Fibroblast of lung (primary cell): ENCODE data around the gene CACNA1A. TPM values are rescaled to one million over a fixed set of nuclear protein-coding genes. Genes with fewer than 3 reads are reported as not detected.
"Not testable (repeated sequence)": the region's sequence is repeated elsewhere in the genome, so short reads cannot be mapped to it uniquely, and the experiment has no call there.

Experiments
- DNase-seq, 2 donors: peaks; one replicate each; pipeline versions ENCODE4 v3.0.0 to v3.0.0-alpha.2; 2010; ENCODE audit warnings: low read depth in 2 of 2
- H2AFZ ChIP-seq: 2 replicates; pipeline ENCODE4 v1.5.1; 2012; ENCODE audit warnings: low read length, control low read depth, inconsistent platforms
- H3K27ac ChIP-seq: 2 replicates; pipeline ENCODE4 v1.5.1; 2011; ENCODE audit warnings: low read length, control low read depth; ENCODE audit not compliant: insufficient read depth
- H3K27me3 ChIP-seq: 2 replicates; pipeline ENCODE4 v1.5.1; 2011; ENCODE audit warnings: mild to moderate bottlenecking, low read length; ENCODE audit not compliant: control insufficient read depth, insufficient read depth
- H3K36me3 ChIP-seq: 2 replicates; pipeline ENCODE4 v1.5.1; 2011; ENCODE audit warnings: low read length; ENCODE audit not compliant: control insufficient read depth, insufficient read depth
- H3K4me1 ChIP-seq: 2 replicates; pipeline ENCODE4 v1.5.1; 2011; ENCODE audit warnings: low read length; ENCODE audit not compliant: control insufficient read depth, insufficient read depth; ENCODE audit errors: extremely low read depth
- H3K4me2 ChIP-seq: 2 replicates; pipeline ENCODE4 v1.5.1; 2011; ENCODE audit warnings: low read length, control low read depth; ENCODE audit not compliant: insufficient read depth; ENCODE audit errors: extremely low read depth
- H3K4me3 ChIP-seq, 4 experiments: fragments of 200-600 bp in 1 of 4; sonication (generic) in 1 of 4; replicated peaks in 1 of 4; 2 replicates each; pipeline ENCODE4 v1.5.1; 2011 to 2016; ENCODE audit warnings: low read length in 4 of 4, low read depth in 3 of 4, mild to moderate bottlenecking in 3 of 4, control low read depth in 2 of 4, inconsistent platforms in 1 of 4, mixed read lengths in 1 of 4; ENCODE audit not compliant: insufficient read depth in 1 of 4; ENCODE audit errors: control extremely low read depth in 1 of 4
- H3K79me2 ChIP-seq: 2 replicates; pipeline ENCODE4 v1.5.1; 2012; ENCODE audit warnings: mild to moderate bottlenecking, low read length, inconsistent platforms; ENCODE audit not compliant: control insufficient read depth, insufficient read depth
- H3K9ac ChIP-seq: 2 replicates; pipeline ENCODE4 v1.5.1; 2011; ENCODE audit warnings: mild to moderate bottlenecking, low read length, control low read depth; ENCODE audit not compliant: insufficient read depth
- H3K9me3 ChIP-seq: 2 replicates; pipeline ENCODE4 v1.5.1; 2012; ENCODE audit warnings: low read depth, low read length; ENCODE audit not compliant: control insufficient read depth, insufficient read depth
- H4K20me1 ChIP-seq: 2 replicates; pipeline ENCODE4 v1.5.1; 2011; ENCODE audit warnings: low read length; ENCODE audit not compliant: control insufficient read depth, insufficient read depth; ENCODE audit errors: extremely low read depth
- EZH2 ChIP-seq: IDR thresholded peaks from 2 replicates; pipeline ENCODE4 v1.5.1; 2012; ENCODE audit warnings: low read length, control low read depth, mild to moderate bottlenecking; ENCODE audit errors: missing control alignments
- polyA plus RNA-seq, 2 donors: library from polyadenylated mRNA; depleted of rRNA in 1 of 2; stranded (reverse) in 1 of 2; unstranded in 1 of 2; fragments of >200 nt; gene quantifications; 2 replicates each; pipeline ENCODE4 v1.2.1, GENCODE V29; 2011 to 2012; ENCODE audit warnings: missing spikeins in 1 of 2
- total RNA-seq: library from RNA; depleted of rRNA; stranded (reverse); fragments of >200 nt; gene quantifications from 2 replicates; pipeline ENCODE4 v1.2.1, GENCODE V29; 2014
- TF ChIP-seq, protein P1 (sequence below), 2 donors: IDR thresholded peaks in 1 of 2; conservative IDR thresholded peaks in 1 of 2; 1 replicate in 1 of 2; 2 replicates in 1 of 2; pipeline ENCODE4 v1.5.1; 2011 to 2012; ENCODE audit warnings: low read length in 2 of 2, control low read depth in 1 of 2, inconsistent platforms in 1 of 2, low read depth in 1 of 2, mild to moderate bottlenecking in 1 of 2

The CACNA1A gene
- total and polyA plus RNA-seq, 2 donors (not counting 1 experiment from before 2014, with no cell fraction given) = 0.96 to 9.7 TPM

DNA sequence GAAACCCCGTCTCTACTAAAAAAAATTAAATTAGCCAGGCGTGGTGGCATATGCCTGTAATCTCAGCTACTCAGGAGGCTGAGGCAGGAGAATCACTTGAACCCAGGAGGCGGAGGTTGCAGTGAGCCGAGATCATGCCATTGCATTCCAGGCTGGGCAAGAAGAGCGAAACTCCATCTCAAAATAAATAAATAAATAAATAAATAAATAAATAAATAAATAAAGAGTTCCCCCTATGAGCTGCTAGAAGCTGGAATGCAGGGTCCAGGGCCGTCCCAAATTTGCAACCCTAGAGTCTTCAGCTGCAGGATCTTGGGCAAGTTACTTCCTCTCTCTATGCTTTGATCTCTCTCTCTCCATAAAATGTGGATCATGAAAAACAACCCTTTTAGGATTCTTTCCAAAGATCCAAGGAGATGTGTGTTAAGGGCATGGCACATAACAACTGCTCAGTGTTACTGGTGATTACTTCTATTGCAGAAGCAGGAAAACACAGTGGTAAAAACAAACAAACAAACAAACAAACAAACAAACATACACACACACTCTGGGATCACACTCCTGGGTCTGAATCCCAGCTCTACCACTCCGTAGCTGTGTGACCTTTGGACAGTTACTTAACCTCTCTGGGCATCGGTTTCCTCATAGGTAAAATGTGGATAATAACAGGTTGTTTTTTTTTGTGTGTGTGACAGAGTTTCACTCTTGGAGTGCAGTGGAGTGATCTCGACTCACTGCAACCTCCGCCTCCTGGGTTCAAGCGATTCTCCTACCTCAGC, 78.8 kb downstream of the CACNA1A start:
- no peak overlapping the region for H3K4me2 ChIP-seq
- H3K4me3 ChIP-seq = no peak overlapping the region
- no peaks in the 10 kb centered on the region for H3K36me3 ChIP-seq
- no peaks in the 10 kb centered on the region for H4K20me1 ChIP-seq
- TF ChIP-seq, protein P1, sequence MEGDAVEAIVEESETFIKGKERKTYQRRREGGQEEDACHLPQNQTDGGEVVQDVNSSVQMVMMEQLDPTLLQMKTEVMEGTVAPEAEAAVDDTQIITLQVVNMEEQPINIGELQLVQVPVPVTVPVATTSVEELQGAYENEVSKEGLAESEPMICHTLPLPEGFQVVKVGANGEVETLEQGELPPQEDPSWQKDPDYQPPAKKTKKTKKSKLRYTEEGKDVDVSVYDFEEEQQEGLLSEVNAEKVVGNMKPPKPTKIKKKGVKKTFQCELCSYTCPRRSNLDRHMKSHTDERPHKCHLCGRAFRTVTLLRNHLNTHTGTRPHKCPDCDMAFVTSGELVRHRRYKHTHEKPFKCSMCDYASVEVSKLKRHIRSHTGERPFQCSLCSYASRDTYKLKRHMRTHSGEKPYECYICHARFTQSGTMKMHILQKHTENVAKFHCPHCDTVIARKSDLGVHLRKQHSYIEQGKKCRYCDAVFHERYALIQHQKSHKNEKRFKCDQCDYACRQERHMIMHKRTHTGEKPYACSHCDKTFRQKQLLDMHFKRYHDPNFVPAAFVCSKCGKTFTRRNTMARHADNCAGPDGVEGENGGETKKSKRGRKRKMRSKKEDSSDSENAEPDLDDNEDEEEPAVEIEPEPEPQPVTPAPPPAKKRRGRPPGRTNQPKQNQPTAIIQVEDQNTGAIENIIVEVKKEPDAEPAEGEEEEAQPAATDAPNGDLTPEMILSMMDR (conservative IDR thresholded peaks at IDR 0.05 in 1 of 2, IDR thresholded peaks at IDR 0.05 in 1 of 2; ENCODE audit: low read depth in 1 of 2, low read length in 2 of 2) = no peak
- no peak for TF ChIP-seq EZH2
- no peaks in the 10 kb centered on the region for H3K27me3 ChIP-seq
- no peak overlapping the region for H3K9ac ChIP-seq
- H2AFZ ChIP-seq = no peak overlapping the region
- H3K79me2 ChIP-seq = no peaks in the 10 kb centered on the region
- no peaks in the 10 kb centered on the region for H3K9me3 ChIP-seq
- DNase-seq = no peak
- no peaks in the 10 kb centered on the region for H3K4me1 ChIP-seq
- H3K27ac ChIP-seq = no peak overlapping the region

DNA sequence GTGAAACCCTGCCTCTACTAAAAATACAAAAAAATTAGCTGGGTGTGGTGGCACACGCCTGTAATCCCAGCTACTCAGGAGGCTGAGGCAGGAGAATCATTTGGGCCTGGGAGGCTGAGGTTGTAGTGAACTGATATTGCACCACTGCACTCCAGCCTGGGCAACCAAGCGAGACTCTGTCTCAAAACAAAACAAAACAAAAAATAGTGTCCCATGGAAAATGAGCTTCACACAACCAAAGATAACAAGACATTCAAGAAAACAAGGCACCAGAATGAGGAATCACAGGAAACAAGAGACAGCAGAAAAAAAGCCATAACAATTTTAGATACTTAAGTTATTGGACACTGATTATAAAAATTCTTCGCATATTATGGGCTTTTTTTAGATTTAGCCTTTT, 80.4 kb downstream of the CACNA1A start:
- DNase-seq, H3K4me3 ChIP-seq, H4K20me1 ChIP-seq, H3K79me2 ChIP-seq, H3K9me3 ChIP-seq, H3K4me1 ChIP-seq, H2AFZ ChIP-seq, H3K9ac ChIP-seq, H3K27me3 ChIP-seq, H3K27ac ChIP-seq, H3K4me2 ChIP-seq, H3K36me3 ChIP-seq: not testable (repeated sequence)

DNA sequence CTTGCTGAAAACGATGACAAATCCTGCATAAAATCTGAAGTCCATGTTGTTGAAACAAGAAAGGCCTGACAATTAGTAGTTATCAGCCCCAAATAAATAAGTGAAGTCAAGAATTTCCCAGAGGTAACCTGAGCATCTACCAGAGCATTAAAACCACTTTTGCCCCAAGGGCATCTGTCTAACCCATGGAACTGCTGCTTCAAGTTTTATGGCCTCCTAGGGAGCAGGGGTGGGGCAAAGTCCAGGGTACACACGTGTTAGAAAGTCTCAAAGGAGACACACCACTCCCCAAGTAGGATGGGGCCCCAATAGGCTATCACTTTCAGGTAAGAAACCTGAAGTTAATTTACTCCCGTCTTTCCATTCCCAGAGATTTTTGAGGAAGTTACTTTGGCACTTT, 81.1 kb downstream of the CACNA1A start:
- Histone ChIP-seq H3K79me2 (no peaks in the 10 kb centered on the region), H3K4me2 (no peak overlapping the region), H3K36me3 (no peaks in the 10 kb centered on the region), H4K20me1 (no peaks in the 10 kb centered on the region), H3K4me1 (no peaks in the 10 kb centered on the region), H3K27ac (no peak overlapping the region), H3K9ac (no peak overlapping the region), H3K27me3 (no peaks in the 10 kb centered on the region), H2AFZ (no peak overlapping the region), H3K9me3 (no peaks in the 10 kb centered on the region), H3K4me3 (no peak overlapping the region)
- TF ChIP-seq, protein P1 (conservative IDR thresholded peaks at IDR 0.05 in 1 of 2, IDR thresholded peaks at IDR 0.05 in 1 of 2; ENCODE audit: low read depth in 1 of 2, low read length in 2 of 2) = no peak
- no peak for TF ChIP-seq EZH2
- DNase-seq = no peak
